NCI-H2107 treated with DMSO at 0.1 percent for 48 hours (cell line): Measurements from ENCODE around the gene SMARCE1.
A peak's percentile ranks its signal among the peaks of the same experiment; 100 is the strongest.
"Not testable (repeated sequence)": the region's sequence is repeated elsewhere in the genome, so short reads cannot be mapped to it uniquely, and the experiment has no call there.

Experiments used
- DNase-seq: peaks from one replicate; lab custom pipeline; 2025; ENCODE audit not compliant: unreplicated experiment; lab: John Stamatoyannopoulos, UW

SMARCE1 gene

GRCh38 chr17:40586264-40586663 is 61.4 kb downstream of the SMARCE1 start:
- DNase-seq = not testable (repeated sequence)

- DNase-seq = not testable (repeated sequence)
Measured at GRCh38 chr17:40584950-40585349, 62.7 kb downstream of the SMARCE1 start.

- peak; percentile 51 for DNase-seq
Measured at GRCh38 chr17:40582328-40582901, 65.2 kb downstream of the SMARCE1 start.

- DNase-seq = no peak
Measured at GRCh38 chr17:40580140-40580539, 67.5 kb downstream of the SMARCE1 start.

- no peak for DNase-seq
Measured at GRCh38 chr17:40579471-40579870, 68.1 kb downstream of the SMARCE1 start.

GRCh38 chr17:40577611-40578065 is 70.0 kb downstream of the SMARCE1 start:
- DNase-seq = no peak

GRCh38 chr17:40576113-40576740 is 71.4 kb downstream of the SMARCE1 start:
- no peak for DNase-seq
